Activated CD4-positive, CD25-positive, alpha-beta regulatory T cell (primary cell): Measurements from ENCODE around the gene ERICH2.
"Not testable (repeated sequence)": the region's sequence is repeated elsewhere in the genome, so short reads cannot be mapped to it uniquely, and the experiment has no call there.

Experiments
- DNase-seq, 4 experiments: peaks; one replicate each; lab custom pipeline; 2025; lab: John Stamatoyannopoulos, UW

Gene ERICH2, protein sequence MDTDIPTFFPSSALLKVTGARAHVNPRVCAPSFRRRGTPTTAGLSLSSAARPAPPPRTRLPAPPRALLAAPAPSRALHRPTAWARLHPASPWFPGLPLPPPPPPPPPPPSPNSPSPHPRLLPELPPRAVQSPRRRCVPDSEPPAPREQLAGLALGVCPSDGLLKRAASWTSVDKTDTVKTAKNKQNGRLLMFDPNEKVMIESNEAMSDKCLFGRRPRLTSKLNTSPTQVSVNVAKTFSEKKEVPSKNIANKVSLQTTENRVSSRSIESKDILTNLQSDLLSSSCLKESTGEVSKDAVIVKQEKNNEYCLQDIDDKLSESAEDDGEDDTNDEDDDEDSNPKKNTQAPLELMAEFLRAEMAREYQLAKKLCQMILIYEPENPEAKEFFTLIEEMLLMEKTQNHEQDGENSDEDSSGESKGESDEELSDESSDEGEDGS

DNA sequence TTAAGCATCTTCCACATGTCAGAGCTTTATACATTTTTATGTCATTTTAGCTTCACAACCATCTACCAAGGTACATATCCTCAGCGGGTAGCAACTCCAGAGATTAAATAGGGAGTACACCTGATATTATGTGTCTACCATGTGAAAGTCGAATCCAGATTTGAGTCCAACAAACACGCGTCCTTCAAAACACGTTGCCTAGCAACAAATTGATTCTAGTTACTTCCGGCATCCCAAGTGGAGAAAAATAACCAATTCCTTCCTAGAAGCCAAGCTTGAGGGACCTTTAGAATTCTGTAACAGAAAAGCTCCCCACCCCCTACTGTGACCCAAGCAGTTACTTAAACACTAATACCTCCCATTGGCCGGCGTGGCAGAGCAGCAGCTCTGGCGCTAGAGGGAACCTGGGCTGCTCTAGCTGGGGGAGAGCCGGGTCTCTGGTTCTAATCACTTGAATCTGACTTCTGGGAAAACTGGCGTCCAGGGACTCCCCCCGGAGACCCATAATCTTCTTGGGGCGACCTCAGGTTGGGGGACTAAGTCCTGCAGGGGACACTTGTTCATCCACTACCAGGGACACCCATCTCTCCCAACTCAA is at the start of gene ERICH2:
TSS of gene ERICH2 (plus strand) at position 371 of the 598 bp plus-strand sequence. CDS start 304 bp downstream, outside the sequence.
- DNase-seq: peak in 2 of 4 experiments; percentile 1 to 2

DNA sequence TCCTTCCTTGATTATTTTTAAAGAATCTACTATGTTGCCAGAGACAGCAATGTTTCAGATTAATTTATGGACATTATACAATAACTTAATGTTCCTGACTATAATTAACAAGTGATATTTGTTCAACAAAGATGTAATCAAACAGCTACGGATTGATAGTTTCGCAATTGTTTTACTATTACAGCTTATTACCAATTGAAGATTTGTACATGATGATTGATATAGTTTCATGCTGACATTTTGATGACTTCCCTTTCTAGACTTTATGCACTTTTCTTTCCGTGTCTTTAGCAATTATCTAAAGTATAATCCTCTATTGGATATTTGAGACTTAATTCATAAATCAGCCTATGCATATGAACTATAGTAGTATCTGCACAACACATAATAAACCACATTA is 48.5 kb upstream of the ERICH2 start:
- no peak for DNase-seq

DNA sequence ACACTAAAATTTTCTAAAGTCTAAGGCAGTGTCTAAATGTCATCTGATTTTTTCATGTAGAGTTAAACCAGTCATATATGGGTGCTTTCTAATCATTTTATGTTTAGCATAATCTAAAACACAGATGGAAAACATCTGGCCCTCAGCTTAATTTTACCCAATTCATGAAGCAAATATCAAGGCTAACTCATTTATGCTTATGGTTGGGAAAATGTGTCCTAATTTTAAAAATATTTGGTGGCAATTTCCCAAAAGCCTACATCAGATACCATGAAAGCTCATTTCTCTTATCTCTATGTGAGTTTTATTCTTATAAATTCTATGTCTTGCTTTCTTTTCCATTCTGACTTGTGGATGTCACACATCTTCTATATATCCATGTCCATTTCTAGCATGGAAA is 47.9 kb upstream of the ERICH2 start:
- DNase-seq: no peak

DNA sequence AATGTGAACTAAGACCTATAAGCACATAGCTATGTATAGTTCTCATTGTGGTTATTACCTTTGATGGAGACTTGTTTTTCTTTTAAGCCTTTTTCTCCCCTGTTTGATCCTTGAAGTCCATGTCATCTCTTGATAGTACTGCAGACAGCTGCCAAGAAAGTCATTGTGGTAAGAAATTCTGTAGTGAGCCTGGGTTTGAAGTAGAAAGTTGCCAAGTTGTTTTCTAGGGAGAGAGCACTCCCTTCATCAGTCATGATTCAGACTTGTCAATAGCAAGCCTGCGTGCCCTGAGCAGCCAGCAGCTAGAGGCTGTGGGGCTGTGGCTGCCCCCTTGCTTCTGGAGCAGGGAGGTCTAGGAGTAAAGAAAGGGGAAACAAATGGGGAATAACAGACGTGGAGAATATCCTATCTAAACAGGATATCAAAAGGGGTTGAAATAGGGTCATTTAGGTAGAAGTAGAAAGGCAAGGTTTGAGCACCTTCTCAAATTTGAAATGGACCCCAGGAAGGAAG is 46.7 kb upstream of the ERICH2 start:
- DNase-seq: no peak

DNA sequence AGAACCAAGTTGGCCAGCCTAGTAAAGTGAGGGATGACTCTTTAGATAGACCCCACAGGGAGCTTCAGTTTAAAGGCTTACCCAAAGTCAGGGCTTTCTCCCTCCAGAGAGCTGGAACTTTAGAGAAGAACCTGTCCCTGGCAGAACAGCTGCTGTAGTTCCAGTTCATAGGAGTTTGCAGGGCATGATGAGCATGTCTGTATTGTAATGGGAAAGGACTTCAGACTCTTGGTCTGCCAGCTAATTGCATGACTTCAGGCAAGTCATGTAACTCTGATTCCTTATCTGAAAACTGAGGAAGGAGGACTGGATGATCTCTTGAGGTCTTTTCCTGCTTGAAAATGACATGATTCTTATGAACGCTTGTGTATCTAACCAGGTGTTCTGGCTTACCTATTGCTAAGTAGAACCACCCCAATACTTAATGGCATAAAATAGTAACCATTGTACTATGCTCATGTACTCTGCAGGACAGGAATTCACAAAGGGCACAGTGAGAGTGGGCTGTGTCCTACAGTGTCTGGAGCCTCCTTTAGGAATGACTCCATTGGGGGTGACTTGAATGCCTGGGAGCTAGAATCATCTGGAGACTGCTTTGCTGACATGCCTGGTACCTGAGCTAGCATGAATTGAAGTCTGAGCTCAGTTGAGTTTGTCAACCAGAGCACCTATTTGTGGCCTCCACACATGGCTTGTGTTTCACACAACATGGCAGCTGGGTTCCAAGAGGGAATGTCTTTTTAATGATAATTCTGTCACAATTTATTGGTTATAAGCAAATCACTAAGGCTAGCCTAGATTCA is 36.2 kb upstream of the ERICH2 start:
- DNase-seq: no peak

DNA sequence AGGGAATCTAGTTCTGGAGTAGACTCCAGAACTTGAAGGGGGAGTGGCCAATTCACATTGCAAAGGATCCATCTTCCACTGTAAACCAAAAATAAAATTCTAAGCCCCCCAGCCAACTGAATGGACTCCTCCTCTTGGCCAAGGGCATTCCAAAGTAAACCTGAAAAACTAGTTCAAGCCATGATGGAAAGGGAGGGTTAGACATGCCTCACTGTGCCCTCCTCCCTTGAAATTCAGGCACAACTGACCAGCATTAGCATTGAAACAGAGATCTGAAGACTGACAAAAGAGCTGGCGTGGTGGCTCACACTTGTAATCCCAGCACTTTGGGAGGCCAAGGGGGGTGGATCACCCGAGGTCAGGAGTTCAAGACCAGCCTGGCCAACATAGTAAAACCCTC is 35.6 kb upstream of the ERICH2 start:
- not testable (repeated sequence) for DNase-seq

DNA sequence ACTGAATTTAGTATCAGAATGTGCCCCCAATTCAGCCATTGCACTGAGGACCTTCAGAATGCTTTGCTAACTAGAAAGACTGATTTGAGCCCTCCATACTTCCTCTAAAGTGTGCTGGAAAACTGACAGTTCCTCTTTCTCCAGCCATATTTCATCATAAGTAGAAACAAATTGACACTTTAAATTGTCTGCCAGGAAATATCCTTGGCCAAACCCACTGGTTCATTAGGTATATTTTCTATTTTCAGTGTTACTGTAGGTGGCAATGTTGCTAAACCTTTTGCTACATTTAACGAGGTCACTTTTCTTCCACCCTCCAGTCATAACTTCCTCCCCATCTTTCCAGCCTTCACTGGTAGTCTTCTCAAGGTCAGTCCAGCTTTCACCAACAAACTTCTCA is 33.5 kb upstream of the ERICH2 start:
- no peak for DNase-seq

DNA sequence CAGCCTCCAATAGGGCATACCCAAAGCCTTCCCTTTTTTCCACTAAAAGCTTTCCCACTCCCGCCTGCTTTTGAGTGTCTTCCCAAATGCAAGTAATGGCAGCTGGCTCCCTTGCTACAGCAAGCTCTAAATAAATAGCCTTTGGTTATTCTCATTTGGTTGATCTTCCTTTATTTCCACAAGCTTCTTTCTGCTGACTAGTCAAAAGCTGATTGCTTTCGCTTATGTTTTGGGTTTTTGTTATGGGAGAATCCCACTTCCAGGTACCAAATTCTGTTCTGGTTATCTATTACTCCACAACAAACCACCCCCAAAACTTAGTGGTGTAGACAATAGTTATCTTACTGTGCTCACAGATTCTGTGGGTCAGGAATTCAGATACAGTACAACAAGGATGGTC is 32.8 kb upstream of the ERICH2 start:
- no peak for DNase-seq

DNA sequence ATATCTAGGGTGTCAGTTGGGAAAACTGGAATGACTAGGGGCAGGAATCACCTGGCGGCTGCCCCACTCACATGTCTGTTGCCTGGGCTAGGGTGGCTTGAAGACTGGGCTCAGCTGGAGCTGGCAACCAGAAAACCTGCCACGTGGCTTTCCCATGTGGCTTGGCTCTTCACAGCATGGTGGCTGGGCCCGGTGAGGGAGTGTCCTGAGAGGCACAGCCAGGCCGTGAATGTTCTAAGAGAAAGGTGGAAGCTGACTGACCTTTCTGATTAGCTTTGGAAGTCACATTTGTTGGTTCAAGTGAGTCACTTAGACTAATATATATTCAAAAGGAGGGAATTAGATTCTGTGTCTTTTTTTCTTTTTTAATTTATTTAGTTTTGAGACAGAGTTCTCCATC is 32.4 kb upstream of the ERICH2 start:
- DNase-seq: no peak

DNA sequence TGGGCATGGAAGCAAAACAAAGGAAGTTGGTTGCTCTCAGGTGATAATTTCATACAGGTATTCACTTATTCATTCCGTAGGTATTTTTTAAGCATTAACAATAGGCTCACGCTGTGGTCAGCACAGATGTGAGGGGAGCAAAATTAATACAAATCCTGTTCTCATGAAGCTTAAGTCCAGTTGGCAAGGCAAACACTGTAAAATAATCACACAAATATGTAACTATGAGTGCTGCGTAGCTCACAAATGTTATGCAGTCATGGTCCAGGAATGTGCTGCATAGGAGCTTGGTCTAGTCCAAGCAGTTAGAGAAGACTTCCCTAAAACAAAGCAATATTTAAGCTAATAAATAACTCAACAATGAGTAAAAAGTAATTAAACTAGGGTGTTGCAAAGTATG is 31.1 kb upstream of the ERICH2 start:
- DNase-seq: no peak

DNA sequence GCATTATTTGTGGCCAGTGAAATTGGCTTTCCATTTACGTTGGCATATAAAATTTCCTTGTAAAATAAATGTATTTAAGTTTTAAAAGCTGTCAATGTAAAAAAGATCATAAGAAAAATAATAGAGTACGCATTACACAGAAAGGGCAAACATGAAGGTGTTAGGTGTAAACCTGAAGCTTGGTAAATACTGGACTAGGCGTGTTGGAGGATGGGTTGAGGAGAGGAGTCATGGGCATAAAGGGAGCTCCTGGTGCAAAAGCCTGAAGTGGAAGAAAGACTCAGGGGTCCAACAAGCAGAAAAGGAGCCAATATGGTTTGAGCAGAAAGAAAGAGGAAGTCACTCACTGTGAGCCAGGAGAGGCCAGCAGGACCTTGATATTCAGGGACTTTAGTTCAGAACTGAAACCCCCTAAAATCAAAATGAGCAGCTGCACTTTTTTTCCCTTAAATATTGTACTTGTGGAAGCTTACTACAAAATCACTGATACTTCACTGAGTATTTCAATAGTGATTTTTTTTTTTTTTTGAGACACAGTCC is 30.6 kb upstream of the ERICH2 start:
- no peak for DNase-seq

DNA sequence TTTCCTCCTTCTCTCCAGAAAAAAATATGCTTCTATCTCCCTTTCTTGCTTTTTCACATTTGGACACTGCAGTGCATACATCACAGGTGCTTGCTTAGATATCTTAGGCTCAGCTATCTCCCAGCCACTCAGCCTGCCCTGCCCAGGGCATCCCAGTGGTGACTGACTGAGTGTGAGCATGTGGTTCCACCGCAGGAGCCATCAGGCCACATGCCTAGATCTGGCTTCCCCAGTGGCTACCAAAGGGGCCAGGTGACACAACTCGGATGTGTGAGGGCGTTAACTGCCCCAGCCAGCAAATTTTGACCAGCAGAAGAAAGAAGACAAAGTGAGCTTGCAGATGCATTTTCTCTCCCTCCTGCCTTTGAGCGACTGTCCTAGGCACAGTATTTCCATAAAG is 29.5 kb upstream of the ERICH2 start:
- no peak for DNase-seq

DNA sequence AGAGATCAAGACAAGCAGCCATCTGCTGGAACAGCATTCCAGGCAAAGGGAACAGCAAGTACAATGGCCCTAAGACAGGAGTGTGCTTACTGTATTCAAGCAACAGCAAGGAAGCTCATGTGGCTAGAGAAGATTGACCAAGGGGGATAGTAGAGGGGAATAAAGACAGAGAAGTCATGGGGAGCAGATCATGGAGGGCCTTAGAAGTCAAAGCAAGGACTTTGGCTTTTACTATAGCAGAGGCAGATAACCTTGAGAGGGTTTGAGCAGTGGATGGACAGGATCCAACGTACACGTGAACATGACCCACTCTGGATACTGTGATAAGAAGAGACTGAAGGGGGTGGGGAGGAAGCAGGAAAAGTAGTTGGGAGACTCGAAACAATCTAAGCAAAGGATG is 28.2 kb upstream of the ERICH2 start:
- DNase-seq: no peak

DNA sequence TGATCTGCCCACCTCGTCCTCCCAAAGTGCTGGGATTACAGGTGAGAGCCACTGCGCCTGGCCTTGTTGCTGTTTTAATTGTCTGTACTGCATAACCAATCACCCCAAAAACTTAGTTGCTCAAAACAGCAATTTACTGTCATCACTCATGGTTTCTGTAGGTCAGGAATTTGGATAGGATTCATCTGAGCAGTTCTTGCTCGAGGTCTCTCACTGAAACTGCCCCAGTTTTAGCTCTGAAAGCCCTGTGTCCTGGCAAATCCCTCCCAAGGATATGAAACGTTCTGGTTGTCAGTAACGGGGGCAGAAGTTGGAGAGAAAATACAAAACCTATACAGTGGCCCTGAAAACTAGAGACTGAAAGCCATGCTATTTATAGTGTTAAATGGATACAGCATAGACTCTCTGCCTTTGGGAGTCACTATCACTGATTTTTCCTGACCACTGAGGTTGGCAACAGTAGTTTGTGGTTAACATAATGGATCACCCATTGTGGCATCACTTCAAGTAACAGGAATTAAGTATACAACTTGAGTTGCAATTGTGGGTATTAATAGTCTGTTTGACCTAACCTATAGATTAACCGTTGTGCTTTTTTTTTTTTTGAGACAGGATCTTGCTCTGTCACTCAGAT is 27.2 kb upstream of the ERICH2 start:
- no peak for DNase-seq

DNA sequence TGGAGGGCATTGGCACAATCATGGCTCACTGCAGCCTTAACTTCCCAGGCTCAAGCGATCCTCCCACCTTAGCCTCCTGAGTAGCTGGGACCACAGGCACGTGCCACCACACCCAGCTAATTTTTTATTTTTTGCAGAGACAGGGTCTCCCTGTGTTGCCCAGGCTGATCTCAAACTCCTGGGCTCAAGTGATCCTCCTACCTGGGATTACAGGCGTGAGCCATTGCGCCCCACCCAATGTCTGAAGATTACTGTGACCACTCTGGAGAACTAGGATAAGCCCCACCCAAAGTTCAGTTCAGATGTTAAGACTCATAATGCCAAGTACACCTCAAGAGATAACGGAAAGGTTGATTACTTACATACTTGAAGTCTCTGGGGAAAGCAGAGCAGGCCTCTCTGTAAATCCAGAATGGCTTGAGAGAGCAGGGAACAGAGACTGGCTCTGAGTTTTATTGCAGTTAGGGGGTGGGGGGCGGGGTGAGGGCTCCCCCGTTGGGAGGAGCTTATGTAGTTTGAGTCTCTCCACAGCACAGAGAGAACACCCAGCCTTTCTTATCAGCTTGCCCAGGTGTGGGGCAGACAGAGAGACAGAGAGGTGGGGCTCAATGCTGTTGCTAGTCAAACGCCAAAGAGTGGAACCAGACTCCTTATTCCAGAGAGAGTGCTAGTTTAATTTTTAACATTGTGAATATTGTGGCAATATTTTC is 26.5 kb upstream of the ERICH2 start:
- no peak for DNase-seq

DNA sequence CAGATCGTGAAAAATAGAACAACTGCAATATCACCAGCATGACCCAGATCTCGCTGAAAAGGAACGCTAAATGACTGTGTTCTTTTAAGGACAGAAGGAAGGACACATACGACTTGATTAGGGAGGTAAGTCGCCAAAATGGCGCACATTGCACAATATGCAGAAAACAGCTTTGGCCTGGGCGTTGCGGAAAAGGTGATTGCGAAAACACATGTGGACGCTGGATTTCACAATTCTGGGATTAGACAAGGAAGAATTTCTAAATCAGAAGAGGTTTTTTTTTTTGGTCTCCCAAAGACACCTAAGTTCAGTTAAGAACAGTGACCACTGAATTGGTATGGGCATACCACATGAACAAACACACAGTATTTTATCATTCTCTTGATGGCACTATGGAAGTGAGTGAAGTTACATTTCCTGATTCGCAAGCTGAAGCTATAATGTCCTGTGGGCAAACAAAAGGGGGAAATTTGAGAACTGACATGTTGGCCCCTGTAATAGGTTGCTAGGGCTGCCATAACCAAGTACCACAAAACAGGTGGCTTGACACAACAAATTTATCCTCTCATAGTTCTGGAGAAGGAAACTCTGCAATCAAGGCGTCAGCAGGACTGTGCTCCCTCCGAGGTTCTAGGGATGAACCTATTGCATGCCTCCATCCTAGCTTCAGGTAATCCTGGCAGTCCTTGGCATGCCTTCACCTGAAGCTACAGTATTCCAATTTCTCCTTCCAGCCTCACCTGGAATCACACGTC is 25.8 kb upstream of the ERICH2 start:
- no peak for DNase-seq

DNA sequence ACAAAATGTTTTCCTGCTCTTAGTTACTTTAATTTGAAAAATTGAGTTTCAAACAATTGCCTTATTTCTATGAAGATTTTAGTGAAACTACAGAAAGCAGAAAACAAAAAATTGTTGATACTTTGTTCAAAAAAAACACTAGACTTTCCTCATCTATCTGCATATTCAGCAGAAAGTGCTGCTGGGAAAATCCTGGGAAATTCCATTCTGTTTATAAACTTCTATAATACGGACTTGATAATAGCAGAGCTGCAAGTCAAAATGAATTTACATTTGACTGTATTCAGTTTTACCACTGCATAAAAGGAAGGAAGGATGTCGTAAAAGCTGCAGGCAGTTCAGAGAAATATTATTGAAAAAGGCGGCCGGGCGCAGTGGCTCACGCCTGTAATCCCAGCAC is 24.9 kb upstream of the ERICH2 start:
- DNase-seq: no peak

DNA sequence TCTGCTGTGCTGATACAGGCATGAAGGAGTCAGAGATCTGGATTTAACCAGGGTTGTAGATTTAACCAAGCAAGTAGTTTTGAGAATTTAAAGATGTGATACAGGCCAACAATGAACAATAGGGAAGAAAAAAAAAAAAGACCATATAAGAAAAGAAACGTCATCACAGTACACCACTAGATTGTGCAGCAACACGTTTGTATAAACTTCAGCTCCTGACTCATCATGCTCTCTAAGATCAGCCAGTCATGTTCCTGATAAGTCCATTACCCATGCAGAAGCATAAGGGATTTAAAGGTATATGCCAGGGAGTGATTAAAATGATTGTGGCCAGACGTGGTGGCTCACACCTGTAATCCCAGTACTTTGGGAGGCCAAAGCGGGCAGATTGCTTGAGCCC is 22.3 kb upstream of the ERICH2 start:
- DNase-seq: no peak

DNA sequence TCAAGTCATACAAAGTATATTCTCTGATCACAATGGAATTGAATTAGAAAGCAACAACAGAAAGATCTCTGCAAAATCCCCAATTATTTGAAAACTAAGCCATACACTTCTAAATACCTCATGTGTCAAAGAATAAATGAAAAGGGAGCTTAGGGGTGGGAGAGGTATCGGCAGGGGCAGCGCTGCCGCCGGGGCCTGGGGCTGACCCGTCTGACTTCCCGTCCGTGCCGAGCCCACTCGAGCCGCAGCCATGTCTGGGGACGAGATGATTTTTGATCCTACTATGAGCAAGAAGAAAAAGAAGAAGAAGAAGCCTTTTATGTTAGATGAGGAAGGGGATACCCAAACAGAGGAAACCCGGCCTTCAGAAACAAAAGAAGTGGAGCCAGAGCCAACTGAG is 18.6 kb upstream of the ERICH2 start:
- not testable (repeated sequence) for DNase-seq

DNA sequence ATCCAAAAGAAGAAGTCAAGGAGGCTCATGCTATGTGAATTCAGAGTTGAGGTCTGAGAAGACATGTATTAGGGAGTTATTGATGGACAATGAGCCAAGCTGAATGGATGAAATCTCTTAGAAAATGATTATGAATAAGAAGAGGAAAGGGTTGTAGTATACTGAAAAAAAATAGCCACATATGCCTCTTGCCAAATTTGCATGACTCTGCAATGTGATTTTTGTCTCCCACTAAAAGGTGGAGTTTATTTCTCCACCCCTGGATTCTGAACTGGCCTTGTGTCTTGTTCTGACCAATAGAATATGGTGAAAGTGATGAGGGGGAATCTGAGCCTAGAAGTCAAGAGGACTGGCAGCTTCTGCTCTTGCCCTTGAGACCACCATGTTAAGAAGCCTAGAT is 8.6 kb upstream of the ERICH2 start:
- no peak for DNase-seq

DNA sequence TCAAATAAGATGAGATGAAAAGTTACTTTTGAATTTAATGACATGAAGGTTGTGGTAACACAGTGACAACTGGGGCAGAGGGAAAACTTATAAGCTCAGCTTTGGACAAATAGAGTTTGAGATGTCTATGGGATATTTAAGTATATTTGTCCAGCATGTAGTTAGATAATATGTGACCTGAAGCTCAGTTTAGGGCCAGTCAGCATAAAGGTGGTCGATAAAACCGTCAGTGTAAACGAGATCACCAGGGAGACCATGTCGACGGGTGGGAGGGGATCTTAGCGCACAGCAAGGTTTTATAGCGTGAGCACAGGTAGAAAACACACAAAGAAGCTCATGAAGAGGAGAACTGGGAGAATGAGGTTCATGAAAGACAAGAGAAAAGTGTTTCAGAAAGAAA is 7.4 kb upstream of the ERICH2 start:
- no peak for DNase-seq
